ENCODE data around the gene ADAMTSL2. TPM values are rescaled to one million over a fixed set of nuclear protein-coding genes. Genes with fewer than 3 reads are reported as not detected.

The ADAMTSL2 gene
- polyA plus RNA-seq, 12 donors: 2.3 to 4.6 (median 2.6) TPM; not detected in 2

DNA sequence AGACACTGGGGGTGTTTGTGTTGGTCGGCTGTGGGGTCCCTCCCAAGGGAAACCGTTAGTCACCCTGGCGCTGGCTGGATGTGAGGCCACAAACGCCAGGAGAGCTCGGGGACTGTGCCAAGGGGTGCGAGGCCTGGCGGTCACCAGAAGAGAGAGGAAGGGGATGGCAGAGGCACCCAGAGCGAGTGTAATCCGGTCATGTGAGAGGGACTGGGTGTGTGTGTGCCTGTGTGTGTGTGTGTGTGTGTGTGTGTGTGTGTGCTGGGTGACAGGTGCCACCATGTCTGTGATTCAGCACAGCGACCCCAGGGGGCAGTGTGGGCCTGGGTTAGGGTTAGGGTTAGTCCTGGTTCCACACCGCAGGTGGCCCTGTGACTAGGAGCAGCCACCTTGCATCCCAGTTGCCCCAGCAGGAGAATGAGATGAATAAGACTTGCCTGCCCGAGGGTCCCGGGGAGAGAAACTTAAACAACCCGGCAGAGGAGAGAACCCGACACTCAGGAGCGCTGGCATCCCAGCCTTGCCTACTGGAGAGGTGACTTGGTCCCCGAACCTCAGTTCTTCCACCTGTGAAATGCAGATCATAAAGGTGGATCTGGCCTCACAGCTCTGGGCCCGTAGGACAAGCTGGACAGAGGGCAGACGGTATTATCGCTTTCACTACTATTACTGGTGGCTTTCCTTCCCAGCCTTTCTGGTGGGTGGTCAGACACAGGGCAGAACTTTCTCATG lies 1.4 kb upstream of the ADAMTSL2 start:
- no peak for DNase-seq

DNA sequence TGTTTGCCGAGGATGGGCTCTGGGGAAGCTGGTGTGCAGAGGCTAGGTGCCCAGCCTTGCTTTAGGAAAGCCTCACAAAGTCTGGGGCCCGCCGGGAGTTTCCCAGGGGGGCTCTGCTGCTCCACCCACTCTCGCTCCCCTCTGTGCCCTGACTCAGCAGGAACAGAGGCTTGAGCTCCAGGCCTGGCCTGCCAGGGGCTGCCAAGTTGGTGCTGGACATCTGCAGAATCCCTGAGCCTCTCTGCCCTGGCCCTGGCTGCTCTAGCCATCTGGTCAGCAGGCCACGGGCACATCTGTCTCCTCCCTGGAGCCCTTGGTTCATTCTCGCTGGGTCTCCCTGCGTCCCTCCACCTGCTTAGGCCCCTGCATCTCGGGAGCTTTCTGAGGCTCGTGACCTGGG lies 647 bp upstream of the ADAMTSL2 start:
- DNase-seq: no peak

GRCh38 chr9:133535306-133535877 lies 888 bp downstream of the ADAMTSL2 start:
- no peak for DNase-seq

DNA sequence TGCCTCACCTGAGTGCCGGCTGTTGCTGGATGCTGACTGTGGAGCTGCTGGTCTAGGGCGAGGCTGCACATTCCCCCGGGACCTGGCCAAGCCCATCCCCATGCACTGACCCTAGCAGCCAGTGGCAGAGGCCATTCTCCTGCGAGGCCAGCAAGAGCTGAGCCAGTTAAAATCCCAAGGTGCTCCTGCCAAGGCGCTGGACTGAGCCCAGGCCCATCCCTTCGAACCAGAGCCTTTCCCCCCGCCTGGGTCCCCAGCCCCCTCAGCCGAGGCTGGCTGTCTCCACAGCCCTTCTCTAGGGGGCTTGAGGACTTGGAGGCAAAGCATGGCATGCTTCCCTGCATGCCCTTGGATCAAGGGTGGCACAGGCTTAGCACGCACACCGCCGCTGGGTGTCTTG lies 1.6 kb downstream of the ADAMTSL2 start:
- no peak for DNase-seq

- DNase-seq: no peak
Observed at GRCh38 chr9:133536536-133536935, 2.0 kb downstream of the ADAMTSL2 start.

- DNase-seq: no peak
Observed at GRCh38 chr9:133537257-133537656, 2.8 kb downstream of the ADAMTSL2 start.

- DNase-seq: no peak
Observed at GRCh38 chr9:133538176-133538575, 3.7 kb downstream of the ADAMTSL2 start.

DNA sequence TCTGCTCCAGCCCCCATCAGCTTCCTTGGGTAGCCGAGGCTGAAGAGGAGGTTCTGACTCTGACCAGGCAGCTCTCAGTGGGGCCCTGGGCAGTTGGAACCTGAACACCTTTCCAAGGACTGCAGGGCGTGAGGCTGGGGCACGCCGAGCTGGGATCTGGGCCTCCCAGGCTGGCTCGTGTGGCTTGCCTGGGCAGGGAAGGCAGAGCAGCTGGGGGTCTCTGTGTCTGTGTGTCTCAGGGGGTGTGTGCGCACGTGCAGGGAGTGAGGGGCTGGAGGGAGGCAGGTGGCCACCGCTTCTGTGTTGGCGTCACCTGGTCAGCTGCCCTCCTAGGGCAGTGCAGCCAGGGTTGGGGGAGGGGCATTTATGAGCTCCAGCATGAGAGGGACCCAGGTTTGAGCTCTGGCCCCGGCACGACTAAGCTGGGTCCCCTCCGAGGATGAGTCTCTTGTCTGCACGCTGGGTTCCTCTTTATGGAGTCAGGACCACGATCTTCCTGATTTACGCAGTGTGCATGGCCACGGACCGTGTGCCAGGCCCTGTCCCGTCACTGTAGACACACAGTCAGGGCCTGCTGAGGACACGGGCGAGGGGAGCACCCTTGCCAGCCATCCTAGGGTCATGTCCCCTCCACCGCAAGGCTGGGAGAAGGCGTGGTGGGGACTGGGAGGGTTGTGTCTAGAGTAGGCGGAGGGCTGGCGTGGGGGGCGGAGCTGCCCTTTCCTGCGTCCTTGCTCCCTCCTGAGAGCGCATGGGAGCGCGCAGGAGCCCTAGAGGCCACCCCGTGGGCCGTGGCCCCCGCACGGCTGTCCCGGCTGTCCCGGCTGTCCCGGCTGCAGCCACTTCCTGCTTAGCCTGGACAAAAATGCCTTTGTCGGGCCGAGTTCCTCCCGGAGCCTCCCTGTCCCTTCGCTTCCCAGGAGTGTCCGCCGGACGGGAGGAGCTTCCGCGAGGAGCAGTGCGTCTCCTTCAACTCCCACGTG lies 4.6 kb downstream of the ADAMTSL2 start:
- no peak for DNase-seq

GRCh38 chr9:133539991-133540697 lies 5.6 kb downstream of the ADAMTSL2 start:
- no peak for DNase-seq

DNA sequence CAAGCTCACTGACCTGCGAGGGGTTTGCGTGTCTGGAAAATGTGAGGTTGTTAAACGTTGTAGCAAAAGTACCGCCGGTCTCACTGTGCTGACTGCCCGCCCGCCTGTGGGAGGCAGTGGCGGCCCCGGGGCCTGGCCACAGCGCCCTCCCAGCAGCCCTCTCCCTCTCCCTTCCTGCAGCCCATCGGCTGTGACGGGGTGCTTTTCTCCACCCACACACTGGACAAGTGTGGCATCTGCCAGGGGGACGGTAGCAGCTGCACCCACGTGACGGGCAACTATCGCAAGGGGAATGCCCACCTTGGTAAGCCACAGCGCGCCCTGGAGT lies 6.2 kb downstream of the ADAMTSL2 start:
- DNase-seq: no peak

GRCh38 chr9:133542002-133542401 lies 7.5 kb downstream of the ADAMTSL2 start:
- no peak for DNase-seq

GRCh38 chr9:133543772-133544467 lies 9.4 kb downstream of the ADAMTSL2 start:
- DNase-seq: no peak

DNA sequence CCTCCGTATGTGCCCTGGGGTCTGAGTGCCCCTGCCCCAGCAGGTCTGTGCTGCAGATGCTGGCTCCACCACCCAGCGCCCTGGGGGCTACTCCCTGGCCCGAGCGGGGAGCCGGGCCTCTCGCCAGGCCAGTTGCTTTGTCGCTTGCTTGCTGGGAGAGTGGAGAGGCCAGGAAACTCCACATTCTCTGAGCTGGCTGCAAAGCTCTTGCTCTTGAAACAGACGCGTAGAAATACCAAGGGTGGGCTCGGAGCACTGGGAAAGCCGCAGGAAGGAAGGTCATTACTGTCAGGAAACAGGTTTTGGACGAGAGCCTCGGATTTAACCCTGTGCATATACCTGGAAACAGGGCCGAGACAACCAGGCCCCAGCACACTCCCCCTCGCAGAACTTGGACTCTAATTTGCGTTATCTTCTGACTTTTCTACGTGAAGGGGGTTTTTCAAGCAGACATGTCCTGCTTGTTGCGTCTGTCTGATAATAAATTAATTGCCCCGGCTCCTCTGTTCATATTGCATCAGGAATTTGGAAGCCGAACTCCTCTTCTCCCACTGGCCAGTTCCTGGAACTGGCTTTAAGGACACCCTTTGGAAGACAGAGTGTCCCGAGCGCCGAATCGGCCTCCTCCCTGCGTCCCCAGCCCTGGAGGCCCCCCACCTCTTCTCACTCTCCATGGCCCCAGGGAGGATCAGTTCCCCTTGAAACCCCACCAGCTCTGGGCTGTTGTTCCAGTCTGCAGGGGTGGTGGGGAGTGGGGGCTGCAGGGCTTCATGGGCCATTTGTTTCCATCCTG lies 11.2 kb downstream of the ADAMTSL2 start:
- DNase-seq: no peak

- DNase-seq: no peak
Observed at GRCh38 chr9:133546287-133546680, 11.8 kb downstream of the ADAMTSL2 start.

DNA sequence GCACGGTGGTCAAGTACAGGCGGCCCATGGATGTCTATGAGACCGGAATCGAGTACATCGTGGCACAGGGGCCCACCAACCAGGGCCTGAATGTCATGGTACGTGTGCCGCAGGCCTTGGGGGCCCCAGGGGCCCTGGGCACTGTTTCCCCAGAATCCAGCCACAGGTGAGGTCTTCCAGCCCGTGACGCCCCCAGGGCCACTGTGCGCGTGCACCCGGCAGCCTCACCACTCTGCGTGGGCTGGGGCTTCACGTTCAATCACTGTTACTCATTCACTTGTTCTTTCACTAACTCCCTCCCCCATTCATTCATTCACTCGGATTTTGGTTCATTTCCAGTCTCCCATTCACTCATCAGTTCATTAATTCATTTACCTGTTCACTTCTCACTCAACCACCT lies 12.6 kb downstream of the ADAMTSL2 start:
- no peak for DNase-seq

GRCh38 chr9:133551446-133551845 lies 16.9 kb downstream of the ADAMTSL2 start:
- DNase-seq: no peak

- no peak for DNase-seq
Observed at GRCh38 chr9:133552236-133552635, 17.7 kb downstream of the ADAMTSL2 start.

DNA sequence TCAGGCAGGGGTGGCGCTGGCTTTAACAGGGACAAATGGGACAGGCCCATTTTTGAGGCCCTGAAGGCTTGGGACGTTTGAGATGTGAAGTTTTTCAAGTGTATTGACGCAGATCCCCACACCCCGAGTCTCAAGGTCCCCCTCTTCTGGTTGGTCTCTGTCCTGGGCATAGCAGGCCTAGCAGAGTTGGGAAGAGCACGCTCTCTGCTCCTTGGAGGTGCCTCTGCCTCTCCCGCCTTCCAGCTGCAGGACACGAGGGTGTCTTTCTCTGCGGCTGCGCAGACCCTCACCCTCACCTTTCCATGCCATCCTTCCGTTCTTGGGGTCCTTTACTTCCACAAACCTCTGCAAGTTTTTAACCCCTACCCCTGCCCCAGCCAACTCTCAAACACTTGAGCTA lies 18.6 kb downstream of the ADAMTSL2 start:
- no peak for DNase-seq

DNA sequence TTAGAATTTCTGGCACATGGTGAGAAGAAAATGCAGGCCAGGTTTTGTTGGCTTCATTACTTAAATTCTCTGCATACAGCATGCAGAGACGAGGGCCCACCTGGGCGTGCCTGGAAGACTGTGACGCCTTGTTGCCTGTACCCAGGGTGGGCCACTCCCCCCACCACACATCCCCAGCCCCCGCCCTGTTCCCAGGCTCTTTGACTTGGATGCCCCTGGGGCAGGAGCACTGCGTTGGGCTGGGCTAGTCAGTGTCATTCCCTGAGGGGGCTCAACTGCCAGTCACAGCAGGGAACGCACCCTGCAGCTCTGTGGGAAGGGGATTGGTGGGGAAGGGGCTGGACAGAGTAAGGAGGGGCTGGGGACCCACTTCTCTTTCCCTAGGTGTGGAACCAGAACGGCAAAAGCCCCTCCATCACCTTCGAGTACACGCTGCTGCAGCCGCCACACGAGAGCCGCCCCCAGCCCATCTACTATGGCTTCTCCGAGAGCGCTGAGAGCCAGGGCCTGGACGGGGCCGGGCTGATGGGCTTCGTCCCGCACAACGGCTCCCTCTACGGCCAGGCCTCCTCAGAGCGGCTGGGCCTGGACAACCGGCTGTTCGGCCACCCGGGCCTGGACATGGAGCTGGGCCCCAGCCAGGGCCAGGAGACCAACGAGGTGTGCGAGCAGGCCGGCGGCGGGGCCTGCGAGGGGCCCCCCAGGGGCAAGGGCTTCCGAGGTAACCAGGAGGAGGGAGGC lies 19.6 kb downstream of the ADAMTSL2 start:
- no peak for DNase-seq

GRCh38 chr9:133554729-133555128 lies 20.2 kb downstream of the ADAMTSL2 start:
- DNase-seq: no peak
